Neutrophil (primary cell): ENCODE measurements around the gene SMAD6.

Experiments
- H3K27ac ChIP-seq: fragments of 200-600 bp; sonication (generic); 2 replicates; pipeline ENCODE4 v1.5.1; 2016; ENCODE audit warnings: mild to moderate bottlenecking, moderate library complexity
- H3K27me3 ChIP-seq: fragments of 200-600 bp; sonication (generic); 2 replicates; pipeline ENCODE4 v1.6.0; 2016; ENCODE audit warnings: mild to moderate bottlenecking
- H3K36me3 ChIP-seq: fragments of 200-600 bp; sonication (generic); 2 replicates; pipeline ENCODE4 v1.5.1; 2017
- H3K4me1 ChIP-seq, 2 experiments: fragments of 200-600 bp in 1 of 2; sonication (generic) in 1 of 2; 1 replicate in 1 of 2; 2 replicates in 1 of 2; pipeline versions ENCODE4 v1.5.1 to v1.6.1; 2013 to 2016; ENCODE audit warnings: low read depth in 1 of 2, low read length in 1 of 2, mild to moderate bottlenecking in 1 of 2, moderate library complexity in 1 of 2; ENCODE audit not compliant: control insufficient read depth in 1 of 2, insufficient read depth in 1 of 2
- H3K4me3 ChIP-seq, 2 experiments: fragments of 200-600 bp in 1 of 2; sonication (generic) in 1 of 2; 1 replicate in 1 of 2; 2 replicates in 1 of 2; pipeline ENCODE4 v1.5.1; 2013 to 2016; ENCODE audit warnings: low read depth in 1 of 2, low read length in 1 of 2, mild to moderate bottlenecking in 1 of 2, moderate library complexity in 1 of 2
- H3K9me3 ChIP-seq: fragments of 200-600 bp; sonication (generic); 2 replicates; pipeline ENCODE4 v1.5.1; 2016
- TF ChIP-seq, protein P1 (sequence below): fragments of 200-600 bp; sonication (generic); IDR thresholded peaks from 2 replicates; pipeline ENCODE4 v1.5.1; 2016; ENCODE audit warnings: antibody characterized with exemption

The SMAD6 gene

DNA sequence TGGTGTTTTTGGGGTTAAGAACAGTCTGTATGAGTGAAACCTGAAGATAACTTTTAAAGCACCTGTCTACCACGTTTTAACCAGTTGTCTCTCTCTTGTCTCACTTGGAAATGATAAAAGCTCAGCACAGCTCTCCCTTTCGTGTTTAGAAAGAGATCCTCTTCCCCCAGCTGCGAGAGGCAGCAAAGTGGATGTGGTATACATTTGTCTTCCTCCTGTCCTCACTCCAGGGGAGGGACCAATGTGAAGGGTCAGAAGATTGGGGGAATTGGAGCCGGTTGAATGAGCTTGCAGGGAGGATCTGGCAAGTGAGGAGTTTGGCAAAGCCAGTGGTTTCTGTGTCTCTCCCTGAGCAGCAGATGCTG lies 14.6 kb downstream of the SMAD6 start:
- no peak overlapping the region for H3K27ac ChIP-seq
- H3K27me3 ChIP-seq = peaks cover 12% of the 10 kb centered on the region
- H3K9me3 ChIP-seq = no peaks in the 10 kb centered on the region
- H3K36me3 ChIP-seq = no peaks in the 10 kb centered on the region
- no peak overlapping the region for H3K4me3 ChIP-seq
- TF ChIP-seq, protein P1, sequence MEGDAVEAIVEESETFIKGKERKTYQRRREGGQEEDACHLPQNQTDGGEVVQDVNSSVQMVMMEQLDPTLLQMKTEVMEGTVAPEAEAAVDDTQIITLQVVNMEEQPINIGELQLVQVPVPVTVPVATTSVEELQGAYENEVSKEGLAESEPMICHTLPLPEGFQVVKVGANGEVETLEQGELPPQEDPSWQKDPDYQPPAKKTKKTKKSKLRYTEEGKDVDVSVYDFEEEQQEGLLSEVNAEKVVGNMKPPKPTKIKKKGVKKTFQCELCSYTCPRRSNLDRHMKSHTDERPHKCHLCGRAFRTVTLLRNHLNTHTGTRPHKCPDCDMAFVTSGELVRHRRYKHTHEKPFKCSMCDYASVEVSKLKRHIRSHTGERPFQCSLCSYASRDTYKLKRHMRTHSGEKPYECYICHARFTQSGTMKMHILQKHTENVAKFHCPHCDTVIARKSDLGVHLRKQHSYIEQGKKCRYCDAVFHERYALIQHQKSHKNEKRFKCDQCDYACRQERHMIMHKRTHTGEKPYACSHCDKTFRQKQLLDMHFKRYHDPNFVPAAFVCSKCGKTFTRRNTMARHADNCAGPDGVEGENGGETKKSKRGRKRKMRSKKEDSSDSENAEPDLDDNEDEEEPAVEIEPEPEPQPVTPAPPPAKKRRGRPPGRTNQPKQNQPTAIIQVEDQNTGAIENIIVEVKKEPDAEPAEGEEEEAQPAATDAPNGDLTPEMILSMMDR = no peak
- H3K4me1 ChIP-seq = peaks cover 0 to 10% of the 10 kb centered on the region in 2 experiments

DNA sequence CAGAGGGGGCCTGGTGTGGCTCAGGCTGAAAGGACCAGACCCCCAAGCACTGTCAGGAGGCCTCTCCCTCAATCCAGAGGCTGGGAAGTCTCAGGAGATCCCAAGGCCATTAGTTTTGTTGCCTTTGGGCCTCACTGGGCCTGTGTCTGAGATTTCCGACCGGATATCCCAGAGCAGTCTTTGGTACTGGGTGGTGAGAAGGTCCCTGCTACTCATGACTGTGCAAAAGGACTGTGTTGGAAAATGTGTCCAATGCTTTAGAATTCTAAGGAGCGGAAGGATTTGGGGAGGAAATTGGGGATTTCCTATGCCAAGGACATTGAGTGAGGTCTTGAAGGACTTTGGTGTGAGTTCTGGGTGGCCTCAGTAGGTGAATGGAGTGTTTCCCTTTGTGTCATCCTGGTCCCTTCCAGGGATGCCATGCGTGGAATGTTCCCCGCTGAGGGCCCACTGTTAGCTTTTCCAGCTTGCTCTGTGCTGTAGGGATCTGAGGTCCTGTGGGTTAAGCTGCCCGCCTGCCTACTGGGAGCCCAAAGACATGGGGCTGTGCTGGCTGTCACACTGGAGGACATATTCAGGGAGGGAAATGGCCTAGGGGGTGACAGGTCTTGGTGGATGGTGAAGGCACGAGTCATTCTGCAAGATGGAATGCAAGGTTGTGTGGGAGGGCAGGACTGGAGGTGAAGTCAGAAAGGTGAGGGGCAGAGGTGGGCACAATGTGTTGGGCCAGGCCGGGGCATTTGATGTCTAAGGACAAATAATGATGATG lies 16.4 kb downstream of the SMAD6 start:
- no peaks in the 10 kb centered on the region for H3K36me3 ChIP-seq
- no peak overlapping the region for H3K27ac ChIP-seq

DNA sequence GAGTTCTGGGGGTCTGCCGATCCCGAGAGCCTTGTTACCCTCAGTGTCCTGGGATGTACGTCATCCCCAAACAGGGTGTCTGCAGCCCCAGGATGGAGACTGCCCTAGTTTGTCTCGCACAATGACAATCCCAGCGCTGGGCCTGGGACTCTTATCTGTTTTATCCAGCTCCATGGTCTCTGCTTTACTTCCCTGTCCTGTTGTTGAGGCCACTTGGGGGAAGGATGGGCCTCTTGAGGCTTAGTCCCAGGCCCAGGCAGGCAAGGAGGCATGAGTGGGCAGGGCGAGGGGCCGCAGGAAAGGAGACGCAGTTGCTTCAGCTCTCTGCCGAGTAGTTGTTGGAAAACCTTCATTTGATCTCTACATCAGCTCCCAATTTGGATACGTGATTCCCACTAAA lies 17.4 kb downstream of the SMAD6 start:
- no peak overlapping the region for H3K27ac ChIP-seq
- TF ChIP-seq, protein P1 = no peak
- peaks cover 0 to 10% of the 10 kb centered on the region in 2 experiments for H3K4me1 ChIP-seq
- H3K9me3 ChIP-seq = no peaks in the 10 kb centered on the region
- peaks cover 12% of the 10 kb centered on the region for H3K27me3 ChIP-seq
- no peak overlapping the region for H3K4me3 ChIP-seq
- no peaks in the 10 kb centered on the region for H3K36me3 ChIP-seq

More for the DNA sequence above, 16.4 kb downstream of the SMAD6 start:
- Histone ChIP-seq H3K4me1 (peaks cover 0 to 10% of the 10 kb centered on the region in 2 experiments), H3K9me3 (no peaks in the 10 kb centered on the region), H3K4me3 (no peak overlapping the region), H3K27me3 (peaks cover 12% of the 10 kb centered on the region)
- TF ChIP-seq, protein P1 = no peak

DNA sequence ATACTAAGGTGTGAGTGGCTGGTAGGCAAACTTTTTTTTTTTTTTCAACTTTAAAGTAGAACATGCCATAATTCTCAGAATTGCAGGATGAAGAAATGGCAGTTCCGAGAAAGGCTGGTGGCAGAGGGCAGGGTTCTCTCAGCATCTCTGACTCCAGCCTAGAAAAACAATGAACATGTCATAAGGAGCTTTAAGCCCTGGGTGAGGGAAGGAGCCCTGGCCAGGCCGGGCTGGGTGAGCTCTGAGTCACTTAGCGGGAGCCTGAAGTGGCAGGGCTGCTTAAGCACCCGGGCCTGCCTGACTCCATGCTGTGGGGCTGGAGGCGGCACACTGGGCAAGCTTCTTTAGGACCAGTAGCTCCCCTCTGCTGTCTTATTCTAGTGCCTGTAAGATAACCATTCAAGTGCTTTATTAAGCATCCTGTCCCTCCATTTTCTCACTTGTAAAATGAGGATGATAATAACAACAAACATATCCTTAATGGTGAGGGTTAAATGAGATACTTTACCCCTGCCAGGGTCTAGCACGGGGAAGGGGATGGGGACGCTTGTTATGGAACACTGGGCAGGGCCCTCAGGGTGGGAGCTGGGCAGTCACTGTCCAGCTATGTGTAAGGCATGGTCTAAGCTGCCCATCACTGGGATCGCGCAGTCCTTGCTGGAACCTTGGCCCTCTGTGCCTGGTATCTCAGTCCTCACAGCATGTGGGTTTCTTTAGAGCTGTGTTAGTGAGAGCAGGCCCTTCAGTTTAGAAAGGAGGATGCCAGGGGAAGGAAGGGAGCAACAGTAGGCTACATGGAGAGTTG lies 18.4 kb downstream of the SMAD6 start:
- H3K4me1 ChIP-seq = peaks cover 0 to 10% of the 10 kb centered on the region in 2 experiments
- TF ChIP-seq, protein P1 = no peak
- no peaks in the 10 kb centered on the region for H3K36me3 ChIP-seq
- no peak overlapping the region for H3K27ac ChIP-seq
- H3K9me3 ChIP-seq = no peaks in the 10 kb centered on the region
- H3K4me3 ChIP-seq = no peak overlapping the region
- H3K27me3 ChIP-seq = peaks cover 12% of the 10 kb centered on the region

DNA sequence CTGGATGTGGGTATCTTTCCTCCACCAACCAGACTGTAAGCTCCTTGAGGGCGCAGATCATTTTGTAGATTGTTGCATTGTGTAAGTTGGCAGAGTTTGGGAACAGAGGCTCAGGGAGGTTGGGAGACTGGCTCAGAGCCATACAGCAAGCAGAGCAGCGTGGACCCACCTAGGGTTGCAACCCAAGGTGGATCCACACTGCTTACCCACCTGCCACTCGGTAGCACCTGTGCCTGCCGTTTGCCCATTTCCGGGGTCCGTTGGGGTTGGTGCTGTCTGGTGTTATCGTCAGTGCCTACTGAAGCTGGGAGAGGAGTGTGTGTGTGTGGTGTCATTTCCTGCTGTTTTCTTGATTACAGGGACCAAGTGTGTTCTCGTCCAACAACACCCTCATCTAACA lies 19.0 kb downstream of the SMAD6 start:
- Histone ChIP-seq H3K27me3 (peaks cover 8% of the 10 kb centered on the region), H3K4me1 (peaks cover 0 to 6% of the 10 kb centered on the region in 2 experiments), H3K36me3 (no peaks in the 10 kb centered on the region), H3K4me3 (no peak overlapping the region), H3K27ac (no peak overlapping the region), H3K9me3 (no peaks in the 10 kb centered on the region)
- TF ChIP-seq, protein P1 = no peak
